ENCODE results near the gene SCRN2.

SCRN2 gene

GRCh38 chr17:47803751-47804150 lies 37.3 kb downstream of the SCRN2 start:
- no peak for DNase-seq

GRCh38 chr17:47803201-47803600 lies 37.9 kb downstream of the SCRN2 start:
- DNase-seq, result no peak

GRCh38 chr17:47802341-47803022 lies 38.6 kb downstream of the SCRN2 start:
- peak in 2 of 14 donors; percentile 3 to 16 for DNase-seq

- DNase-seq, result no peak
Observed at GRCh38 chr17:47801906-47802305, 39.2 kb downstream of the SCRN2 start.

- no peak for DNase-seq
Observed at GRCh38 chr17:47801176-47801765, 39.8 kb downstream of the SCRN2 start.

GRCh38 chr17:47800686-47801085 lies 40.4 kb downstream of the SCRN2 start:
- no peak for DNase-seq

- DNase-seq, result no peak
Observed at GRCh38 chr17:47797797-47798196, 43.3 kb downstream of the SCRN2 start.

- no peak for DNase-seq
Observed at GRCh38 chr17:47792979-47793378, 48.1 kb downstream of the SCRN2 start.

- DNase-seq, result no peak
Observed at GRCh38 chr17:47792457-47792856, 48.6 kb downstream of the SCRN2 start.

- DNase-seq, result no peak
Observed at GRCh38 chr17:47791025-47791424, 50.0 kb downstream of the SCRN2 start.

- DNase-seq, result peak in 7 of 14 donors; percentile 5 to 31 (median 15)
Observed at GRCh38 chr17:47789611-47790561, 51.2 kb downstream of the SCRN2 start.

Measured in C1 segment of cervical spinal cord (tissue), 14 donors.